HG03378 (cell line): ENCODE measurements around the gene PID1.

Experiments
- ATAC-seq: cut with Tn5 transposase; IDR thresholded peaks from one replicate; pipeline ENCODE4 v1.9.1; 2021; ENCODE audit warnings: mild to moderate bottlenecking, moderate library complexity; ENCODE audit not compliant: unreplicated experiment

PID1 gene

GRCh38 chr2:229261599-229261998 lies 9.5 kb downstream of the PID1 start:
- no peak for ATAC-seq

DNA sequence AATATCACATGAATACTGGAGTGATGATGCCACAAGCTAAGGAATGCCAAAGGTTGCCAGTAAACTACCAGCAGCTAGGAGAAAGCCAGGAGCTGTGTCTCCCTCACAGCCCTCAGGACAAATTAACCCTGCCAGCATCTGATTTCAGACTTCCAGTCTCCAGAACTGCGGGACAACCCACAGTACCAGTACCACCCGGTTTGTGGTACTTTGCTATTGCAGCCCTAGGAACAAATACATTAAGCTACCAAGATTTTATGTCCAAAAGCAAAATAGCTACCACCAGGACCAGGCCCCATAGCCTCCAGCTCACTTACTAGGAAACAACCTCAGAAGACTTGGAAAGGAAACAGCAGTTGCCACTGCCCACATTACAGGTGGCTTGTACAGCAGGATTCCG lies 10.0 kb downstream of the PID1 start:
- ATAC-seq: no peak

GRCh38 chr2:229257985-229258384 lies 13.1 kb downstream of the PID1 start:
- ATAC-seq: no peak

DNA sequence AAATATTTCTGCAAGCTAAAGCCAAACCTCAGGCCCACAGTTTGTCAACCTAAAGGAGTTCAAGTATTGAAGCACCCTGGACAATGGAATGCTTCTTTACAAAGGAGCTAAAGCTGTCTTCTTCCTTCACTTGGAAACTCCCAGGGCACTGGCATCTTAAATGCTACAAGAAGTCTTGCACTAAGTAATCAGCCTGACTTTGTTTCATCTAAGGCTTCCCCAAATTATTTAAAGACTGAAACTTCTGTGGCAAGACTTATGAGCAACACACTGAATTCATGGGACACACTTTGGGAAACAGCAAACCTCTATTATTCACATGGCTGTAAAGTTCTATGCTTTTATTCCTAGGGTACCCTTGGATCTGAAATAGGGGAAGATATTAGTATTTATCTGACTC lies 14.7 kb downstream of the PID1 start:
- ATAC-seq: no peak

DNA sequence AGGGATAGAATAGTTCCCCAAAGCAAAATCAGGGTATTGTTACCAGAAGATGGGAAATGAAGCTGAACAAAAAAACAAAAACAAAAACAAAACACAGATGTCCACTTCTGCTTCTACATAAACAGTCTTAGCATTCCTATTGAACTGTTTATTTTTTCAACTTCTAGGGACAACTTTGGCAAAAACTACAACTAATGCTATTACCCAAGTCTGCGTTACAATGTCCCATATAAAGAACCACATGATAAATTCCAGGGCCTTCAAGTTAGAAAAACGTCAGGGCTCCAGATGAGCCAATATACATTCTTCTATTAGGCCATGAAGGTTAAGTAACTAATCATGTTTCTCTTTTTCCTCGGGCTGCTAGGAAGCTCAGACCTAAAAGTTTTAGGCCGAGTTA lies 16.9 kb downstream of the PID1 start:
- no peak for ATAC-seq

DNA sequence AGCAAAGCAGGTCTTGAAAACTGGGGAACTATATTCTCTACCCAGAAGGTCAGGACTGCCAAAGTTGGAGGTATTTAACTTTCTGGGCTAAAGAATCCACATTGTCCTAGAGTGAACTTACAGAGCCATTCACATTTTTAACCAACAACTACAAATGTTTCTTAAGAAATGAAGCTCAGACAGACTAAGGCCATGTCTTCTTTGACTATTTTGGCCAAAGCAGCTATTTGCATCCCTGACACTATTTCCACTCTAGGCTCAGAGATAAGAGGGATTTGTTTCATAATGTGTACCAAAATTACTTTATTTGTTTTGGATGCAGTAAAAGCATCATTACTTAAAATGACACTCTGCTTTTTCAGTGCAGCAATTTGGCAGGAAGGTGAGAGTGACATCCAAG lies 18.1 kb downstream of the PID1 start:
- no peak for ATAC-seq

DNA sequence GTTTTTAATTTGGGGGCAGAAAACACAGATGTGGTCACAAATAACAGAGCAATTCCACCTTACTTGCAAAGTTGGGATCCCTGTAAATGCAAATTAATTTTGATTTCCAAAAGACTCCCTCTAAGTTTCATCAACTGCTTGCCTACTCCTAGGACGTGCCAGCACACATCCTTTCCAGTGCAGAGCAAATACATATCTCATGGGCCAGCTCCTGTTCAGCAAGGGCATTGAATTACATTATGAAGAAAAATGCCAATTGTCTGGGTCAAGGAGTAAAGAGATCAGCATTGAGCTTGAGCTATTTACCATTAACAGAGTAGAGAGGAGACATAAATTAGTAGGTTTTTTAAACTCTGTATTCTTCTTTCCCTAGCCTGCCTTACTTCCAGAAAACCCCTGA lies 18.8 kb downstream of the PID1 start:
- ATAC-seq: no peak

DNA sequence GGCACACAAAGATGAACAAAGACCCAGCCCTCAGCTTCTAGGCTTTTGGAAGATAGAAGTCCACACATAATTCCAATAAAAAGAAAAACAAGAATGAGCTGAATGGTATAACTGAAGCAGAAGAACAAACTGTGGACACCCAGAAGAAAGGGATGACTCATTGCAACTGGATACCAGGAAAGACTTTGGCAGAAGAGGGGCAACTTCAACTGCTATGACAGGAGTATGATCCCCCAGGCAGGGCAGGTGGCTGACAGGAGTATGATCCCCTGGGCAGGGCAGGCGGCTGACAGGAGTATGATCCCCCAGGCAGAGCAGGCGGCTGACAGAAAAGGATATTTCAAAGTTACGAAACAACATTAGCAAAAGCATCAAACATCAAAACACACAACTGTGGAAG lies 21.6 kb downstream of the PID1 start:
- no peak for ATAC-seq

DNA sequence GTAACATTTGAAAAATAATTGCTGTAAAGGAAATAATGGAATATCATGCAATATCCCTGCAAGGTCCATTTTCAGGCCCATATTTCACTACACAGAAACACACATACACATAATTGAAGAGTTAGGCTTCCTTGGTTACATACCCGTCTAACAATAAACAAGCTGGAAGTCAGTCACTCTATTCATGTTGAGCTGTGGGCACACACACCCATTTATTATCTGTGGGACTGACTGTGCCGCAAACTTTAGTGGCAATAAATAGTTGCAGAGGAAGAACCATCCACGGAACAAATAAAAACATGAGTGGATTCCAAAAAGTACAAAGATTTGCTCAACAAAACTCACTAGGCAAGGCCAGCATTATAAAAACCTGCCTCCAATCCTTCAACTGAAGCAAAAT lies 24.8 kb downstream of the PID1 start:
- ATAC-seq: no peak

DNA sequence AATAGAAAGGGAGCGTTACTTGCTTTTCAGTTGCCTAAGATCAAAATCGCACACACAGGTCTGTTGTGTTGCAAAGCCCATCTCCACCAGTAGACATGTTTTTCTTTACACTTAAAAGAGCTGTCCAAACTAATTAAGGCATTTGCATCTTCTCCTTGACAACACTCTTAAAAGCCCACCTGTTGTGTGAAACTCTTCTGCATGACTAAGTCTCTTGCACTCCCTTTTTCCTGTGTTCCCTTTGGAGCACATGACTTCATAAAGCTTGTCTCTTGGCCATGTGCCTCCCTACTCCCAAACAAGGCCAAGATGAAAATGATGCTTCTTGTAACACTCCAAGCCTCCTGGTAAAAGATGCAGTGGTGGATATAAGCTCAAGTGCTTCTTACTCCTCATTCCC lies 26.1 kb downstream of the PID1 start:
- ATAC-seq: no peak

- no peak for ATAC-seq
Measured at GRCh38 chr2:229243890-229244560, 27.1 kb downstream of the PID1 start.

DNA sequence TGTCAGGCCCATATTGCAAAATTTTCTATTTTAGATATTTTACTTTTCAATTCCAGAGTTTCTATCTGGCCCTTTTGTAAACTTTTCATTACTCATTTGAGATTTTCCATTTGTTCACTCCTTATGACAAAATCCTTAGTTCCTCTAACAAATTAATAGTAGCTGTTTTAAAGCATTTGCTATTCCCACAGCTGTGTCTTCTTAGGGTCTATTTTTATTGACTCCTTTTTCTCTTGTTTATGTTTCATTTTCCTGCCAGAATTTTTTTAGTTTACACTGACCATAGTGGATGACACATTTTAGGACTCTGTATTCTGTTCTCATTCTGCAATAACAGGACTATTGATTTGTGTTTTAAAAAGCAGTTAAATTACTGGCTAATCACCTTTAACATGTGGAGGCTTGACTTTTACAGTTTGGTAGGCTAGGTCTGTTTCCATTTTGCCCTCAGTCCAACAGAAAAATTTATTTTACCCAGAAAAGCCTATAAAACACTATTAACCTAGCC lies 30.0 kb downstream of the PID1 start:
- ATAC-seq: no peak

DNA sequence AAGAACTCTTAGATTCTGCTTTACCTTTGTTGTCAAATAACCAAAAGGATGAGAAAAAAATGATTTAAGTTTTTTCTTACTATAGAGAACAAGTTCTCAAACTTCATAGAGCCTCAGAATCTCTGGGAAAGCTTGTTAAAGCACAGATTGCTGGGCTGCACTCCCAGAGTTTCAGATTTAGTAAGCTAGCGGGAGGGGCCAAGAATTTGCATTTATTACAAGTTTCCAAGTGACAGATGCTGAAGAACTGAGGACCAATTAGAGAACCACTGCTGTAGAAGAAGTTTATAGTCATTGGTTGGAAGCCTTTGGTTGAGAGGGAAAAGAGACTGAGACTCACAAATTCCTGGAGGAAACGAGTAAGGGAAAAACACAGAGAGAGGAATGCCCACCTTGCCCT lies 32.1 kb downstream of the PID1 start:
- no peak for ATAC-seq

DNA sequence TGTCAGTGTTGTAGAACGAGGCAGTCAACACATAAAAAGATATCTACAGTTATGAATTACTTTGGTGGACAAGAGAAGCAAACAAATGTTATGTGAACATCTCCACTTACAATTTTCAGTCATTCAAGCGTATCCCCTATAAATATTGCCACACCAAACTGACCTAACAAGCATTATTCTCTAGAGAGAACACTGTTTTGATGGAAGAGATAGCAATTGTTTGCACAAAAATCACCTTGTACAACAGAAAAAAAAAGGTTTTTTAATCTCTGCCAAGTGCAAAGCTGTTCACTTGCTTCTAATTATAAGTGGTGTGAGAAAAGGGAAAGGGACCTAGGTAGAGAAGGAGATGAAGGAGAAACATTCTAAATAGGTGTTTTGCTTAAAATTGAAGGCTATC lies 33.8 kb downstream of the PID1 start:
- ATAC-seq: no peak

DNA sequence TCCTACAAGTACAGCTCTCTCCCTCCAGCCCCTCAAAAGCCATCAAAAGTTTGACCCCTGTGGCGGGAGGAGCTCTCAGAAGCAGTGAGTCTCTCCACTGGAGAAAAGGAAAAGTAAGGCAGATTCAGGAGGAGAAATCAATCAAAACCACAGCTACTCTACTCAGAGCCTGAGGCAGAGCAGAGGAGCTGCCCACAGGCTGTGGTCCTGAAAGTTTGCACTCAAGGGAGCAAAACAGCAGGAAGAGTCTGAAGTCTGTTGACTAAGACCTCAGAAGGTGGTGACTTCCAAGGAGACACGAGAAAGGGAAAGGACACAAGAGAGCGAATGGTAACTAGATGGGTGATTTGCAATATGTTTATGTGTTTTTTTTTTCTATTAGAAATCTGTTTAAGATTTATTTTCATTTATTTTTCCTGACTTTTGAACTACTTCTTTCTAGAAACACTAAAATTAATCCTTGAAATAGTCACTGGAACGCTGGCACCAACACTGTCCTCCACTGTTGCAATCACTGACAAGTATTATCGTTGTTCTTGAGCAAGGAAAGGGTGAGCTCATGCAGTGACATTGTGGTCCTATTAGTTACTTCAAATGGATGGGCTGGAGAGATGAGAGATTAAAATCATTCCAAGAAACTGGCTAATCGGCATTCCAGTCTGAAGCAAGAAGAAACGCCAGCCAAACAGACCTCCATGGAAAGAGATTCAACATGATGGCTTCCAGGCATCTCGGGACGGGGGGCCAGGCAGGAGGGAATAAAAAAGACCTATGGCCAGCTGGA lies 35.8 kb downstream of the PID1 start:
- ATAC-seq: no peak

- ATAC-seq: no peak
Measured at GRCh38 chr2:229231885-229232284, 39.2 kb downstream of the PID1 start.

- ATAC-seq: no peak
Measured at GRCh38 chr2:229231328-229231868, 39.7 kb downstream of the PID1 start.

- no peak for ATAC-seq
Measured at GRCh38 chr2:229230911-229231310, 40.2 kb downstream of the PID1 start.

DNA sequence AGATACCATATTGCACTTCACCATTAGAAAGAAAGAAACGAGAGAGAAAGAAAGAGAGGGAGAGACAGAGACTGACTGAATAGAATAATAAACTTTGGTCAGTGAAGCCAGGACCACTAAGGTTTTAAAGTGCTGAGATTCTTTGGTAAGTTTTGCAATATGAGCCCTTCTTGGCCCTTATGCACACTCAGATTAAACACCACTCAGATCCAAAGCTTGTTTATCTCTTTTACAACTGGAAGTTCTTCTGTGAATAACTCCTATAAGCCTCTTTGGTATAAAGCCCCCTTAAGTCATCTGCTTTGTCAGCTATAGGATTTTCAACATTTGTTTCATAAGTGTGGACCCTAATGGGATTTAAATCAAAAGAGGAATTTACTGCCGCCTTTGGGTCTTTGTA lies 40.8 kb downstream of the PID1 start:
- no peak for ATAC-seq

GRCh38 chr2:229226382-229226781 lies 44.7 kb downstream of the PID1 start:
- ATAC-seq: no peak

DNA sequence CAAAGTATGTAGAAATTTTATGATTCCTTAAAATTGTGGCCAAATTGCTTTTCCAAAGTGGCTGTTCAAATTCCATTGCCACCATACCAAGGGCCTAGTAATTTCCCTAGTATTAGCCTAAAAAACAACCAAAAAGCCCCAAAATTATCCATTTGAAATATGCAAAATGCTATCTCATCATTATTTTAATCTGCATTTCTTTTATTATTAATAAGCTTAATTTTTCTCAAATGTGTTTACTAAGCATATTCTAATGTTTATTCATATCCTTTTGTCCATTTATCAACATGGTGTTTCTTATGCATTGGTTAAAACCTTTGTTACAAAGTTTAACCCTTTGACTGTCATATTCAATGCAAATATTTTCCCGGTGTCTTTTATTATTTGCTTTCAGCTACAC lies 48.0 kb downstream of the PID1 start:
- ATAC-seq: no peak

DNA sequence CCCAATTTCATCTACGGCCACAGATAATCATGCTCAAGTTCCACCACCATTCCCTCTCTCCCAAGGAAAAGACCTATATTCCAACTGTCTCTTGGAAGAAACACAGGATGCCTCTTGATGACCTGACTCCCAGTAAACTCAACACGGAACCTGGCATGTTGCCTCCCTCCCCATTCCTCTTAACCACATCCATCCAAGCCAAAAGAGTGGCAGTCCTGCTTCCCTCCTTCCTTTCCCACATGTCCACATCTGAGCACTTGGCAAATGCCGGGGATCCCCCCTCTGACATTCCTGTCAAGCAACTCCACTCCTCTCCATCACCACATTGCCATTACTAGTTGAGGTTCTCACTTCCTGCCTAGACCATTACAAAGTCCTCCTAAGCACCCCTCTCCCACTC lies 49.4 kb downstream of the PID1 start:
- no peak for ATAC-seq
